ENCODE results near the gene VAPA.

VAPA gene

GRCh38 chr18:9984080-9984479, 70.3 kb downstream of the VAPA start:
- no peak for FAIRE-seq

DNA sequence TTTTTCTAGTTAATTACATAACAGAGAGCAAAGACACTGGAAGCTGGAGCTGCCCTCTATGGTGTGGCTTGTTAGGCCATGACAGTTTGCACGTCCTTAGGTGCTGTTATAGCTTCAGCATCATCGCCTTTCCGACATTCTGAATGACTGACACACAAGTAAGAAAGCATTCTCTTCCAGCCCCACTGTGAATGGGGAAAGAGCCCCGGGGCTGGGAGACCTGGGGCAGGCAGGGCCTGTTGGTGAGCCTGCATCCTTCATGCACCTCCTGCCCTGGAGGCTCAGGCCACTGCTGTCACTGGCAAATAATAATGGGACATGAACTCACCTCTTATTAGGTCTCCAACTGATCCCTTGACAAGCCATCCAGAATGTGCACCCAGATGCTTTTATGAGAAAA, 71.8 kb downstream of the VAPA start:
- FAIRE-seq: no peak

- FAIRE-seq: no peak
These were observed 72.5 kb downstream of the VAPA start for GRCh38 chr18:9986156-9986930.

- FAIRE-seq: no peak
These were observed 73.5 kb downstream of the VAPA start for GRCh38 chr18:9987345-9987744.

GRCh38 chr18:9987931-9988330, 74.1 kb downstream of the VAPA start:
- no peak for FAIRE-seq

GRCh38 chr18:9988665-9989064, 74.8 kb downstream of the VAPA start:
- FAIRE-seq: no peak

DNA sequence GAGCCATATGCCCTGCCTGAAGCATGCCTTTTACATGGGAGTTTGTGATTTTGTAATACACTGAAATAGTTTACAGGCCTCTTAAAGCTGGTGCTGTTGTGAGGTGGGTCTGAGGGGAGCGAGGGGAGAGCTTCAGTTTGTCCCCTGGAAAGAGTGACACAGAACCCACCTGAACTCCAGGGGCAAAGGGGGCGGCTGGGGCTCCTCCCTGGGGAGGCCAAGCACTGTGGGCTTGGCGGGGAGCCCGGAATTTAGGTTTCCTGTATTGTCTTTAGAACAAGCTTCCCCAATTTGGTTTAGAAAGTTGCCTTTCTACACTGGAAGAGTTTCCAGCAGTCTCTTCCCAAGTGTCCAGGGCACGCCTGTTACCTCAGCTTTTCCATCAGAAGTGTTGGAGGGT, 75.7 kb downstream of the VAPA start:
- FAIRE-seq: no peak

DNA sequence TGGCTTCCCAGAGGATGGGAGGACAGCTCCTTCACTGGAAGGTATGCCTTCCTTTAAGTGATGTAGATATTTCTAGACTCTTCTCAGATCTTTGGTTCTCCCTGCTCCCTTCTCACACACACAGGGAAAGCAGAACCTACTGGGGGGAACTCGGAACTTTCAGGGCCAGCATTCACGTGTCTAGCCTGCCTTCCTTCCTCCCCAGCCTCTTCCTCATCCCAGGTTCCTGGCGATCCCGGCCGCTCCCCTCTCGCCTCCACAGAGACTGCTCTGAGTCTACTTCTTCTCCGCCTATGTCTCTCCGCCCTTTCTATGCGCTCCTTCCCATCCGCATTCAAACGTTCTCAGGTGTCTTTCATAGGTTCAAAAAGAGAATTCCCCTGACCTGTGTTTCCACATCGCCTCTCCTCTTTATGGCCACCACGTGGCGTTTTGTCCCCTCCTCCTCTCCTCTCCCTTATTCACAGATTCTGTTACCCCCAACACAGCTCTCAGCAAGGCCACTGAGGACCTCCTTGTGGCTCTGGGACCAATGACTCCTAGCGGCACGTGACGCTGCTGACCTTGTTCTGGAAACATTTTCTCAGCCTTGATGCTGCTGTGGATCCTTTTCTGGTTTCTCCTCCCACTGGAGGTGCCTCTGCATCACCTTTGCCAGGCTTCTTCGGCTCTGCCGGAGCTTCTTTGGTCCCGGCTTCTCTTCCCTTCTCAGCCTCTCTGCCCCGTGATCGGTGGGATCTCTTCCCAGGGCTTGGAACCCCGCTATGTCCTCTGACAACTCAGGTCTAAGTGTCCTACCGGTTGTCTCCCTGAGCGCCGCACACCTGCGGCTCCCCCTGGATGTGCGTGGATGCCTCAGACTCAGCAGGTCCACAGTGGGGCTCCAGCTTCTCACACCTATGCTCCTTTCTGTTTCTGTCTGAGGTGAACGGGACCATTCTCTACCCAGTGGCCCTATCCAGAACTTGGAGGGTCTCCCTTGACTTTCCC, 77.5 kb downstream of the VAPA start:
- FAIRE-seq: no peak

- no peak for FAIRE-seq
These were observed 78.6 kb downstream of the VAPA start for GRCh38 chr18:9992300-9992972.

DNA sequence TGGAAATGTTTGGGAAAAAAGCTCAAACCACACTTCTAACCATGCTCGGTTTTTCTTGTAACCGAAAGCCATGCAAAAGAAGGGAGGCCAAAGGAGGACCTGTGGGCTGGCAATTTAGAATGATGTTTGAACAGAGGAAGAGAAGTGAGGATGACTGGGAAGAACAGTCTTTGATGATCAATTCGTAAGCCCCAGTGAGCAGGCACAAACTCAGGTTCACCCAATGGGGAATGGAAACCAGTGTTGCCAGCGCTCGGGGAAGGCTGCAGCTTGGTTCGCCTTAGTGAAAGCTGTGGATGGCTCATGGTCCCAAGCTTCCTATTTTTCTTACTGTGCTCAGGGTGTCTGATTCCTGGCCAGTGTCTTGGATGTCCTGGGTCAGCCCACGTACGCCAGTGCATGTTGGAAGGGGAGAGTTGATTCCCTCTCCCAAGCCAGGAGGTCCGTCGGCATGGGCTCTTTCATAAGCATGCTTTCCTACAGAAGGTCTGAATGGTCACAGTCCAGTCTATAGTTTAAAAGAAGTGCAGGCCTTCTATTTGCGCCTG, 79.2 kb downstream of the VAPA start:
- no peak for FAIRE-seq

GRCh38 chr18:9993521-9994025, 79.8 kb downstream of the VAPA start:
- no peak for FAIRE-seq

DNA sequence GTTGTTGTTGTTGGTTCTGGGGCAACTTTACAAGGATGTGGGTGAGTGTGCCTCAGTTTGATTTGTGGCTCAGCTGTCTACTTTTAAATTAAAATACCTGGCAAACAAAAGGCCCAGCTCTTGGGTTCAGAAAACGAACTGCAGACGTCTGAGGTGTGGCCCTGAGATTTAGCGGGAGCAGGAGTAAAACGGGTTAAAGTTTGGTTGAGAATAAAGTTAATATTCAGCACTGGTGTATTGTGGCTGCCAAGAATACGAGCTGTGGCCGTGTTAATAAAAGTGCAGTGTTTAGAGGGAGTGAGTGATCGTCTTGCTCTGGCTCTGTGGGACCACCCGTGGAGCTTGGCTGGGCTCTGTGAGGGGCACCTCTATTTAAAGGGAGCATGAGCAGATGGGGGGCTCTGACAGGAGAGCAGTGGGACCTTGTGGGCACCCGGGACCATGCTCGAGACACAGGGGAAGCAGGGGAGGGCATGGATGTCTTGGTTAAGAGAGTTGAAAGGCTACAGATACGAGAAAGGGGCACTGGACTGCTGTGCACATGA, 80.3 kb downstream of the VAPA start:
- no peak for FAIRE-seq

DNA sequence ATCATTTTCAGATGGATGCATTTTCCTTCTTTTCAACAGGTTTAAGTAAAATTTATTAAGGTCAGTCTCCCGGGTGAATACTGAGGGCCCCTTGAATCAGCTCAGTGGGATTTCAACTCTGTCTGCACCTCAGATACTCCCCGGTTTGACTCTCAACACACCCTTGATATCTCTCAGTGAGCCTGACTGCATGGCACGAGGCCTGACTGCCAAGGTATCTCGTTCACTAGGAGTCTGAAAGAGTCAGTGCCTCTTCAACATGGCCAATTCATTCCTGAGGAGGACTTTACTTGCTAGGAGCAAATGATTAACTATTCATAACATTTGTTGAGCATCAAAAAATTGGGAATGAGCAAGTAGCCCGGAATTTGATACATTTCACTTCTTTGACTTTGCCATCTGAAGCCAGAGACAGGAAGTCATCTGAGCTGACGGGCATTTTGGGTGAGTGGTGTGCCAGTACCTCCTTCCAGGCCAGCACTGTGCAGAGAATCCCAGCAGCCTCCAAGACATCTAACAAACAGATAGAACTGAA, 81.0 kb downstream of the VAPA start:
- no peak for FAIRE-seq

- FAIRE-seq: no peak
These were observed 81.8 kb downstream of the VAPA start for GRCh38 chr18:9995631-9996030.

- no peak for FAIRE-seq
These were observed 82.3 kb downstream of the VAPA start for GRCh38 chr18:9996094-9996493.

DNA sequence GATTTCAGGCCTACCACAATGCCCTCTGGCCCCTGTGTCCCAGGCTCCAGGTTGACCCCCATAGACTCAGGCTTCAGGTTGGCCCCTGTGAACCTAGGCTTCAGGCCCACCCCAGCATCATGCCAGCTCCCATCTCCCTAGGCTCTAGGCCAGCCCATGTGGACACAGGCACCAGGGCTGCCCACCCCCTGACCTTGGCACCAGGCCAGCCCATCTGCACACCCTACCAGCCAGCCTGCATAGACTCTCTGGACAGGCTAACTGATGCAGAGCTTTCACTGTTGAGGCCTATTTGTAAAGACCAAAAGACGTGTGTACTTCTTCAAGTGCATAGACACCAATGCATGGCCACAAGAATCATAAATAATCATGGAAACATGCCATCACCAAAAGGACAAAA, 83.9 kb downstream of the VAPA start:
- FAIRE-seq: no peak

DNA sequence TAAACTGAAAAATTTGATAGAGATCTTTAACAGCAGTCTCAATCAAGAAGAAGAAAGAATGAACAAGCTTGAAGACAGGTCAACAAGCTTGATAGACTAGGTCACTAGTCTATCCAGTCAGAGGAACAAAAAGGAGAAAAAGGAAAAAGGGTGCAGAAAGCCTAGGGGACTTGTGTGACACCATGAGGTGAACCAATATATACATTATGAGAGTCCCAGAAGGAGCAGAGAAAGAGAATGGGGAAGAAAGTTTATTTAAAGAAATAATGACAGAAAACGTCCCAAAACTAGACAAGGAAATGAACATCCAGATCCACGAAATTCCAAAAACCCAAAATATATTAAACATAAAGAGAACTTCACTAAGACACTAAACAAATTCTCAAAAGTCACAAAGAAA, 84.5 kb downstream of the VAPA start:
- no peak for FAIRE-seq

DNA sequence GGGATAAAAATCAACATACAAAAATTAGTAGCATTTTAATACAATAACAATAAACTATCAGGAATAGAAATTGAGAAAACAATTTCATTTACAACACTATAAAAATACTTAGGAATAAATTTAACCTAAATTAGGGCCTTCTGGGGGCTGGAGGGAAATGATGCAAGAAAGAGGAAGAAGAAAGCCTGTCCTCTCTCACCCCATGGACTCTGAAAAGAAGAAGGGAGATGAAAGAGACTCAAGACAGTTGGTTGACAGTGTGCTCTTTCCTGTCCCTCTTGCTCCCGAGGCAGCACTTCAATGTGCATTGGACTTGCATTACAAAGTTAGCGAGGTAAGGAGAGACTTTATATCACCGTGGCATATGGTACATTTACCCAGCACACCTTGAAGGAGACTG, 88.5 kb downstream of the VAPA start:
- no peak for FAIRE-seq

DNA sequence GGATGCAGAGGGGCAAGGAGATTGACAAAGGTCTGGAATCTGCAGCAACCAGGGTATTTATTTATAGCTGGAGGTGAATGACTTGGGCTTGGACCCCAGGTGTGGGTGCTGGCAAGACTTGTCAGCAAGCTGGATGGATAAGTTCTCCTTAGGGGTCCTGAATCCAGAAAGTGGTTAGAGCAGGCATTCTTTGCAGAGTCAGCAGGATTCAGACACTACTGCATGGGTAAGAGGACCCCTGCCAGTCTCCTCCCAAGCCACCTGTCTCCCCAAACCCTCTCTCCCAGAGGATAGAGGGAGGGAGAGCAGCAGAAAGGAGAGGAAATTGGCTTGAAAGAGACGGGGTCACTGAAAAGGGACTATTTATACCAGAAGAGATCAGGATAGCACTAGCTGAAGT, 89.5 kb downstream of the VAPA start:
- no peak for FAIRE-seq

GRCh38 chr18:10003866-10004265, 90.0 kb downstream of the VAPA start:
- FAIRE-seq: no peak

- no peak for FAIRE-seq
These were observed 92.6 kb downstream of the VAPA start for GRCh38 chr18:10006311-10006893.

All from colon (tissue), 2 donors.